H7 (cell line): Measurements from ENCODE around the gene OLFM3. TPM values are rescaled to one million over a fixed set of nuclear protein-coding genes. Genes with fewer than 3 reads are reported as not detected.

Source experiments
- DNase-seq: peaks from one replicate; pipeline ENCODE4 v3.0.0; 2012
- H3K27me3 ChIP-seq: 2 replicates; pipeline ENCODE4 v1.6.0; 2011; ENCODE audit warnings: mild to moderate bottlenecking, low read length; ENCODE audit not compliant: control insufficient read depth, insufficient read depth
- H3K36me3 ChIP-seq: replicated peaks from 2 replicates; pipeline ENCODE4 v1.5.1; 2011; ENCODE audit warnings: low read length; ENCODE audit not compliant: control insufficient read depth, insufficient read depth
- H3K4me3 ChIP-seq: 2 replicates; pipeline ENCODE4 v1.5.1; 2011; ENCODE audit warnings: low read depth, mild to moderate bottlenecking, control low read depth, low read length, moderate library complexity; ENCODE audit not compliant: insufficient read depth
- total RNA-seq: library from RNA; depleted of rRNA; stranded (reverse); fragments of >200 nt; shearing (Covaris generic); gene quantifications from 2 replicates; pipeline ENCODE4 v1.2.3, GENCODE V29; 2014; rRNA removed

OLFM3 gene
- total RNA-seq: 0.04 and 1.1 TPM in 2 replicates

GRCh38 chr1:101996825-101997465 lies at the start of gene OLFM3:
Gene OLFM3, minus strand, starts transcription at chr1:101996926.
- Histone ChIP-seq H3K27me3 (no peaks in the 10 kb centered on the region; the same call in 1 of the 2 replicates), H3K36me3 (no peaks in the 10 kb centered on the region), H3K4me3 (peak within 1 kb of the TSS; percentile 43)
- DNase-seq: peak; percentile 79

GRCh38 chr1:102045752-102046151 lies 49.0 kb upstream of the OLFM3 start:
- H3K4me3 ChIP-seq: no peak overlapping the region
- H3K27me3 ChIP-seq: no peaks in the 10 kb centered on the region
- no peaks in the 10 kb centered on the region for H3K36me3 ChIP-seq
- DNase-seq: no peak

- H3K36me3 ChIP-seq: no peaks in the 10 kb centered on the region
- no peak for DNase-seq
- H3K27me3 ChIP-seq: no peaks in the 10 kb centered on the region
- H3K4me3 ChIP-seq: no peak overlapping the region
These were observed 35.8 kb upstream of the OLFM3 start for GRCh38 chr1:102032534-102032933.

GRCh38 chr1:102019530-102019929 lies 22.8 kb upstream of the OLFM3 start:
- DNase-seq: no peak
- Histone ChIP-seq H3K27me3 (no peaks in the 10 kb centered on the region), H3K4me3 (no peak overlapping the region), H3K36me3 (no peaks in the 10 kb centered on the region)

GRCh38 chr1:102015728-102016127 lies 19.0 kb upstream of the OLFM3 start:
- DNase-seq: no peak
- Histone ChIP-seq H3K27me3 (no peaks in the 10 kb centered on the region), H3K4me3 (no peak overlapping the region), H3K36me3 (no peaks in the 10 kb centered on the region)

- H3K27me3 ChIP-seq: no peaks in the 10 kb centered on the region; the same call in 1 of the 2 replicates
These were observed 5.3 kb upstream of the OLFM3 start for GRCh38 chr1:102002057-102002456.

GRCh38 chr1:101995984-101996745 lies 561 bp downstream of the OLFM3 start:
- Histone ChIP-seq H3K4me3 (peak overlapping the region; percentile 43), H3K36me3 (no peaks in the 10 kb centered on the region), H3K27me3 (no peaks in the 10 kb centered on the region; the same call in 1 of the 2 replicates)
- peak; percentile 37 for DNase-seq

More at GRCh38 chr1:102002057-102002456, 5.3 kb upstream of the OLFM3 start:
- H3K4me3 ChIP-seq: no peak overlapping the region
- no peak for DNase-seq
- H3K36me3 ChIP-seq: no peaks in the 10 kb centered on the region

GRCh38 chr1:101993710-101994109 lies 3.0 kb downstream of the OLFM3 start:
- DNase-seq: no peak
- H3K4me3 ChIP-seq: no peak overlapping the region
- H3K27me3 ChIP-seq: no peaks in the 10 kb centered on the region; the same call in 1 of the 2 replicates
- no peaks in the 10 kb centered on the region for H3K36me3 ChIP-seq

- DNase-seq: no peak
- H3K27me3 ChIP-seq: no peaks in the 10 kb centered on the region; the same call in 1 of the 2 replicates
- H3K36me3 ChIP-seq: no peaks in the 10 kb centered on the region
- no peak overlapping the region for H3K4me3 ChIP-seq
These were observed 3.7 kb downstream of the OLFM3 start for GRCh38 chr1:101992821-101993575.

- H3K4me3 ChIP-seq: no peak overlapping the region
- H3K36me3 ChIP-seq: no peaks in the 10 kb centered on the region
- DNase-seq: no peak
- no peaks in the 10 kb centered on the region for H3K27me3 ChIP-seq
These were observed 15.8 kb downstream of the OLFM3 start for GRCh38 chr1:101980974-101981373.

GRCh38 chr1:101977266-101977665 lies 19.5 kb downstream of the OLFM3 start:
- no peak overlapping the region for H3K4me3 ChIP-seq
- no peaks in the 10 kb centered on the region for H3K27me3 ChIP-seq
- H3K36me3 ChIP-seq: no peaks in the 10 kb centered on the region
- DNase-seq: no peak

- no peak for DNase-seq
- H3K4me3 ChIP-seq: no peak overlapping the region
- no peaks in the 10 kb centered on the region for H3K27me3 ChIP-seq
- no peaks in the 10 kb centered on the region for H3K36me3 ChIP-seq
These were observed 20.6 kb downstream of the OLFM3 start for GRCh38 chr1:101976161-101976560.

- DNase-seq: no peak
- H3K27me3 ChIP-seq: no peaks in the 10 kb centered on the region
- no peak overlapping the region for H3K4me3 ChIP-seq
- no peaks in the 10 kb centered on the region for H3K36me3 ChIP-seq
These were observed 21.4 kb downstream of the OLFM3 start for GRCh38 chr1:101975371-101975770.

- no peak overlapping the region for H3K4me3 ChIP-seq
- no peak for DNase-seq
- H3K36me3 ChIP-seq: no peaks in the 10 kb centered on the region
These were observed 22.0 kb downstream of the OLFM3 start for GRCh38 chr1:101974599-101975274.

More at GRCh38 chr1:101974599-101975274, 22.0 kb downstream of the OLFM3 start:
- no peaks in the 10 kb centered on the region for H3K27me3 ChIP-seq
